Prostate gland (tissue), 2 donors: ENCODE data around the gene PI3. TPM values are rescaled to one million over a fixed set of nuclear protein-coding genes. Genes with fewer than 3 reads are reported as not detected.

Source experiments
- DNase-seq: peaks from one replicate; pipeline ENCODE4 v3.0.0-alpha.2; 2019; ENCODE audit warnings: low spot score
- H3K27ac ChIP-seq, 2 donors: fragments of 200-600 bp; sonication (generic); 2 replicates each; pipeline ENCODE4 v1.5.1; 2017 to 2019
- H3K27me3 ChIP-seq: fragments of 200-600 bp; sonication (generic); replicated peaks from 2 replicates; pipeline ENCODE4 v1.5.1; 2019; ENCODE audit not compliant: insufficient read depth
- H3K36me3 ChIP-seq, 2 donors: fragments of 200-600 bp; sonication (generic); 1 replicate in 1 of 2; 2 replicates in 1 of 2; pipeline versions ENCODE4 v1.5.1 to v1.8.1; 2017 to 2019
- H3K4me1 ChIP-seq: fragments of 200-600 bp; sonication (generic); replicated peaks from 2 replicates; pipeline ENCODE4 v1.5.1; 2019
- H3K4me3 ChIP-seq, 2 donors: fragments of 200-600 bp; sonication (generic); 2 replicates each; pipeline ENCODE4 v1.5.1; 2017 to 2019
- H3K9me3 ChIP-seq: fragments of 200-600 bp; sonication (generic); 2 replicates; pipeline ENCODE4 v1.5.1; 2017
- CTCF ChIP-seq, 4 experiments: fragments of 200-600 bp in 2 of 4; fragments of 450-650 bp in 2 of 4; sonication (generic) in 2 of 4; IDR thresholded peaks; 1 replicate in 3 of 4; 2 replicates in 1 of 4; pipeline ENCODE4 v1.5.1; 2016 to 2019; ENCODE audit warnings: antibody characterized with exemption in 4 of 4, mild to moderate bottlenecking in 2 of 4, moderate library complexity in 2 of 4
- POLR2A ChIP-seq: fragments of 450-650 bp; IDR thresholded peaks from one replicate; pipeline ENCODE4 v1.6.1; 2016; ENCODE audit warnings: antibody characterized with exemption, mild to moderate bottlenecking
- POLR2AphosphoS5 ChIP-seq: sonication (generic); formaldehyde crosslinking; IDR thresholded peaks from one replicate; pipeline ENCODE4 v1.6.1; 2017; ENCODE audit warnings: antibody characterized with exemption
- WGBS: methylation state at CpG from one replicate; pipeline ENCODE4 v1.1.5; 2018; 5-methylcytosine and 5-hydroxymethylcytosine counted together
- intact Hi-C: fragments of 100-400 bp; cut with DNase I; formaldehyde crosslinking; loops from one replicate; pipeline ENCODE4 v1.14.2; 2022
- total RNA-seq, 2 donors: library from RNA; depleted of rRNA; stranded (reverse); fragments of >200 nt; gene quantifications; one replicate each; pipeline ENCODE4 v1.1.0, GENCODE V29; 2016

PI3 gene
- total RNA-seq, 2 donors from 2014 or later = 1.5 TPM; not detected in 1

GRCh38 chr20:45183084-45183483, 8.4 kb downstream of the PI3 start:
- Histone ChIP-seq H3K9me3 (no peaks in the 10 kb centered on the region), H3K27me3 (no peaks in the 10 kb centered on the region), H3K4me3 (no peak overlapping the region), H3K4me1 (no peaks in the 10 kb centered on the region), H3K36me3 (no peaks in the 10 kb centered on the region), H3K27ac (no peak overlapping the region)
- no peak for TF ChIP-seq POLR2AphosphoS5
- intact Hi-C loops = no loop called here
- no peak for DNase-seq
- WGBS = 88% methylated on average over 2 of the region's 2 CpGs

GRCh38 chr20:45187693-45188092, 13.0 kb downstream of the PI3 start:
- 68% methylated on average over 2 of the region's 2 CpGs for WGBS
- H3K27me3 ChIP-seq = no peaks in the 10 kb centered on the region
- DNase-seq = no peak
- H3K9me3 ChIP-seq = no peaks in the 10 kb centered on the region
- TF ChIP-seq POLR2A = no peak
- TF ChIP-seq CTCF (IDR thresholded peaks at IDR 0.05) = no peak
- TF ChIP-seq POLR2AphosphoS5 = no peak
- no peaks in the 10 kb centered on the region for H3K4me1 ChIP-seq
- no peak overlapping the region for H3K27ac ChIP-seq
- no peaks in the 10 kb centered on the region for H3K36me3 ChIP-seq
- no peak overlapping the region for H3K4me3 ChIP-seq
- intact Hi-C loops = no loop called here

- H3K27me3 ChIP-seq = no peaks in the 10 kb centered on the region
- H3K4me1 ChIP-seq = no peaks in the 10 kb centered on the region
- no peak for DNase-seq
- no peak overlapping the region for H3K27ac ChIP-seq
- intact Hi-C loops = no loop called here
- TF ChIP-seq POLR2A = no peak
- TF ChIP-seq POLR2AphosphoS5 = no peak
- no peak for TF ChIP-seq CTCF (IDR thresholded peaks at IDR 0.05)
- H3K36me3 ChIP-seq = no peaks in the 10 kb centered on the region
- 93% methylated on average over 3 of the region's 3 CpGs for WGBS
- H3K9me3 ChIP-seq = no peaks in the 10 kb centered on the region
- H3K4me3 ChIP-seq = no peak overlapping the region
Measured at GRCh38 chr20:45189067-45189609, 14.4 kb downstream of the PI3 start.

- Histone ChIP-seq H3K27me3 (no peaks in the 10 kb centered on the region), H3K4me1 (no peaks in the 10 kb centered on the region), H3K4me3 (no peak overlapping the region), H3K27ac (no peak overlapping the region), H3K9me3 (no peaks in the 10 kb centered on the region), H3K36me3 (no peaks in the 10 kb centered on the region)
- WGBS = 73% methylated on average over 3 of the region's 3 CpGs
- TF ChIP-seq CTCF (IDR thresholded peaks at IDR 0.05) = no peak
- no peak for TF ChIP-seq POLR2A
- no peak for TF ChIP-seq POLR2AphosphoS5
- intact Hi-C loops = no loop called here
- DNase-seq = no peak
Measured at GRCh38 chr20:45189861-45190260, 15.2 kb downstream of the PI3 start.

- no peak overlapping the region for H3K4me3 ChIP-seq
- 89% methylated on average over 3 of the region's 3 CpGs for WGBS
- no peak for TF ChIP-seq POLR2AphosphoS5
- no peak for TF ChIP-seq POLR2A
- TF ChIP-seq CTCF (IDR thresholded peaks at IDR 0.05) = no peak
- H3K9me3 ChIP-seq = no peaks in the 10 kb centered on the region
- H3K4me1 ChIP-seq = no peaks in the 10 kb centered on the region
- no peaks in the 10 kb centered on the region for H3K36me3 ChIP-seq
- no peaks in the 10 kb centered on the region for H3K27me3 ChIP-seq
- intact Hi-C loops = no loop called here
- DNase-seq = no peak
- no peak overlapping the region for H3K27ac ChIP-seq
Measured at GRCh38 chr20:45191926-45192325, 17.2 kb downstream of the PI3 start.
